Measurements from ENCODE around the gene EFNA5.

- no peak for TF ChIP-seq CTCF (IDR thresholded peaks at IDR 0.05; ENCODE audit: borderline replicate concordance, extremely low read depth, low read length, poor library complexity, severe bottlenecking)
- TF ChIP-seq EZH2 (IDR thresholded peaks at IDR 0.05; ENCODE audit: borderline replicate concordance, low read depth, low read length, severe bottlenecking) = no peak
Measured at GRCh38 chr5:107619781-107620180, 51.0 kb downstream of the EFNA5 start.

Data from DND-41 (cell line).